LNCAP (cell line): ENCODE results near the gene PPP1R12B.

ENCODE experiments used
- CTCF ChIP-seq: fragments of 450-650 bp; IDR thresholded peaks from 2 replicates; pipeline ENCODE4 v1.5.1; 2017; ENCODE audit warnings: mild to moderate bottlenecking

The PPP1R12B gene

GRCh38 chr1:202587859-202588485, 239.5 kb downstream of the PPP1R12B start:
- TF ChIP-seq CTCF: no peak

- TF ChIP-seq CTCF: no peak
Measured at GRCh38 chr1:202588503-202589189, 240.1 kb downstream of the PPP1R12B start.

GRCh38 chr1:202589190-202589930, 240.9 kb downstream of the PPP1R12B start:
- TF ChIP-seq CTCF: no peak

- TF ChIP-seq CTCF: no peak
Measured at GRCh38 chr1:202590126-202590525, 241.6 kb downstream of the PPP1R12B start.

- TF ChIP-seq CTCF: no peak
Measured at GRCh38 chr1:202590975-202591411, 242.5 kb downstream of the PPP1R12B start.

GRCh38 chr1:202591515-202591914, 243.0 kb downstream of the PPP1R12B start:
- TF ChIP-seq CTCF: no peak

- TF ChIP-seq CTCF: no peak
Measured at GRCh38 chr1:202592146-202592545, 243.6 kb downstream of the PPP1R12B start.
